GM19467 (cell line): ENCODE data around the gene CASZ1.

ENCODE experiments used
- ATAC-seq: cut with Tn5 transposase; IDR thresholded peaks from one replicate; pipeline ENCODE4 v1.9.1; 2021; ENCODE audit warnings: mild to moderate bottlenecking, moderate library complexity; ENCODE audit not compliant: unreplicated experiment

Gene CASZ1

GRCh38 chr1:10692401-10693021, 103.9 kb downstream of the CASZ1 start:
- ATAC-seq, result no peak

- no peak for ATAC-seq
These were observed 104.7 kb downstream of the CASZ1 start for GRCh38 chr1:10691740-10692125.

GRCh38 chr1:10691075-10691739, 105.2 kb downstream of the CASZ1 start:
- no peak for ATAC-seq

GRCh38 chr1:10690484-10690883, 106.0 kb downstream of the CASZ1 start:
- no peak for ATAC-seq

- no peak for ATAC-seq
These were observed 108.0 kb downstream of the CASZ1 start for GRCh38 chr1:10688409-10688786.

GRCh38 chr1:10687782-10688408, 108.6 kb downstream of the CASZ1 start:
- ATAC-seq, result no peak

GRCh38 chr1:10687251-10687651, 109.2 kb downstream of the CASZ1 start:
- no peak for ATAC-seq

GRCh38 chr1:10686404-10687040, 109.9 kb downstream of the CASZ1 start:
- no peak for ATAC-seq

GRCh38 chr1:10685808-10686403, 110.5 kb downstream of the CASZ1 start:
- ATAC-seq, result no peak

- no peak for ATAC-seq
These were observed 111.1 kb downstream of the CASZ1 start for GRCh38 chr1:10685196-10685807.

GRCh38 chr1:10684221-10684620, 112.2 kb downstream of the CASZ1 start:
- no peak for ATAC-seq

GRCh38 chr1:10682449-10683309, 113.8 kb downstream of the CASZ1 start:
- ATAC-seq, result no peak

GRCh38 chr1:10682108-10682445, 114.4 kb downstream of the CASZ1 start:
- ATAC-seq, result no peak

GRCh38 chr1:10681296-10682107, 114.9 kb downstream of the CASZ1 start:
- ATAC-seq, result no peak

GRCh38 chr1:10680487-10680886, 116.0 kb downstream of the CASZ1 start:
- no peak for ATAC-seq

- ATAC-seq, result no peak
These were observed 116.8 kb downstream of the CASZ1 start for GRCh38 chr1:10679496-10680220.

GRCh38 chr1:10678852-10679251, 117.6 kb downstream of the CASZ1 start:
- ATAC-seq, result no peak

GRCh38 chr1:10678402-10678801, 118.0 kb downstream of the CASZ1 start:
- ATAC-seq, result no peak
